Superior temporal gyrus (tissue), 1 donor: Measurements from ENCODE around the gene TYW1B.
"Not testable (repeated sequence)": the region's sequence is repeated elsewhere in the genome, so short reads cannot be mapped to it uniquely, and the experiment has no call there.

ENCODE experiments used
- DNase-seq: peaks from one replicate; pipeline ENCODE4 v3.0.0-alpha.2; 2016; ENCODE audit errors: extremely low spot score

TYW1B gene

GRCh38 chr7:72626428-72627011 lies 201.5 kb downstream of the TYW1B start:
- not testable (repeated sequence) for DNase-seq

GRCh38 chr7:72625721-72626423 lies 202.1 kb downstream of the TYW1B start:
- not testable (repeated sequence) for DNase-seq

- DNase-seq, result no peak
Observed at GRCh38 chr7:72622532-72622931, 205.5 kb downstream of the TYW1B start.

GRCh38 chr7:72621761-72622187 lies 206.2 kb downstream of the TYW1B start:
- DNase-seq, result not testable (repeated sequence)

- DNase-seq, result not testable (repeated sequence)
Observed at GRCh38 chr7:72620923-72621322, 207.1 kb downstream of the TYW1B start.

- peak; percentile 12 for DNase-seq
Observed at GRCh38 chr7:72618435-72619180, 209.4 kb downstream of the TYW1B start.

GRCh38 chr7:72609761-72610160 lies 218.2 kb downstream of the TYW1B start:
- DNase-seq, result not testable (repeated sequence)

GRCh38 chr7:72607988-72608387 lies 220.0 kb downstream of the TYW1B start:
- not testable (repeated sequence) for DNase-seq

GRCh38 chr7:72605863-72606431 lies 222.1 kb downstream of the TYW1B start:
- not testable (repeated sequence) for DNase-seq

GRCh38 chr7:72604771-72605611 lies 223.0 kb downstream of the TYW1B start:
- not testable (repeated sequence) for DNase-seq

GRCh38 chr7:72603476-72603875 lies 224.5 kb downstream of the TYW1B start:
- DNase-seq, result not testable (repeated sequence)

- DNase-seq, result no peak
Observed at GRCh38 chr7:72603073-72603472, 224.9 kb downstream of the TYW1B start.

- not testable (repeated sequence) for DNase-seq
Observed at GRCh38 chr7:72601683-72602082, 226.3 kb downstream of the TYW1B start.

- not testable (repeated sequence) for DNase-seq
Observed at GRCh38 chr7:72590023-72590422, 238.0 kb downstream of the TYW1B start.

GRCh38 chr7:72587267-72587666 lies 240.7 kb downstream of the TYW1B start:
- not testable (repeated sequence) for DNase-seq

GRCh38 chr7:72584576-72584975 lies 243.4 kb downstream of the TYW1B start:
- DNase-seq, result not testable (repeated sequence)

GRCh38 chr7:72583620-72584361 lies 244.2 kb downstream of the TYW1B start:
- DNase-seq, result peak; percentile 26

- not testable (repeated sequence) for DNase-seq
Observed at GRCh38 chr7:72580142-72580770, 247.7 kb downstream of the TYW1B start.

- no peak for DNase-seq
Observed at GRCh38 chr7:72577107-72577506, 250.9 kb downstream of the TYW1B start.

GRCh38 chr7:72561988-72562387 lies 266.0 kb downstream of the TYW1B start:
- not testable (repeated sequence) for DNase-seq
